Esophagus muscularis mucosa (tissue), 4 donors: Measurements from ENCODE around the gene CCM2L. TPM values are rescaled to one million over a fixed set of nuclear protein-coding genes. Genes with fewer than 3 reads are reported as not detected.

Experiments used
- DNase-seq: peaks from one replicate; pipeline ENCODE4 v3.0.0-alpha.2; 2017; ENCODE audit errors: extremely low spot score
- H3K27ac ChIP-seq, 4 donors: fragments of 200-600 bp; sonication (generic); replicated peaks in 1 of 4; 1 replicate in 3 of 4; 2 replicates in 1 of 4; pipeline ENCODE4 v1.5.1; 2016 to 2019; ENCODE audit warnings: mild to moderate bottlenecking in 1 of 4
- H3K27me3 ChIP-seq, 4 donors: fragments of 200-600 bp; sonication (generic); one replicate each; pipeline versions ENCODE4 v1.5.1 to v1.6.0; 2016 to 2019
- H3K36me3 ChIP-seq, 4 donors: fragments of 200-600 bp; sonication (generic); one replicate each; pipeline ENCODE4 v1.5.1; 2016 to 2019
- H3K4me1 ChIP-seq, 4 donors: fragments of 200-600 bp; sonication (generic); one replicate each; pipeline ENCODE4 v1.5.1; 2016 to 2019
- H3K4me3 ChIP-seq, 4 donors: fragments of 200-600 bp; sonication (generic); 1 replicate in 2 of 4; 2 replicates in 2 of 4; pipeline ENCODE4 v1.5.1; 2016 to 2019; ENCODE audit warnings: mild to moderate bottlenecking in 4 of 4, moderate library complexity in 1 of 4
- H3K9me3 ChIP-seq, 4 donors: fragments of 200-600 bp; sonication (generic); 1 replicate in 3 of 4; 2 replicates in 1 of 4; pipeline ENCODE4 v1.5.1; 2016 to 2019
- EP300 ChIP-seq: sonication (generic); formaldehyde crosslinking; IDR thresholded peaks from one replicate; pipeline ENCODE4 v1.6.1; 2017; ENCODE audit warnings: antibody characterized with exemption
- POLR2A ChIP-seq: fragments of 450-650 bp; IDR thresholded peaks from one replicate; pipeline ENCODE4 v1.6.1; 2017; ENCODE audit warnings: antibody characterized with exemption, moderate library complexity, mild to moderate bottlenecking, low read depth
- POLR2AphosphoS5 ChIP-seq, 2 donors: sonication (generic); formaldehyde crosslinking; IDR thresholded peaks; one replicate each; pipeline ENCODE4 v1.6.1; 2017; ENCODE audit warnings: antibody characterized with exemption in 2 of 2
- WGBS: methylation state at CpG from one replicate; pipeline ENCODE4 v1.1.5; 2018; 5-methylcytosine and 5-hydroxymethylcytosine counted together
- intact Hi-C: fragments of 100-400 bp; cut with DNase I; formaldehyde crosslinking; loops from one replicate; pipeline ENCODE4 v1.15.1; 2023
- total RNA-seq, 4 donors: library from RNA; depleted of rRNA; stranded (reverse); fragments of >200 nt; gene quantifications; one replicate each; pipeline versions ENCODE4 v1.1.0 to v1.2.1, GENCODE V29; 2016
- TF ChIP-seq, protein P1 (sequence below), 3 experiments: fragments of 200-600 bp in 2 of 3; fragments of 450-650 bp in 1 of 3; sonication (generic) in 2 of 3; IDR thresholded peaks; one replicate each; pipeline ENCODE4 v1.5.1; 2017 to 2019; ENCODE audit warnings: antibody characterized with exemption in 3 of 3, mild to moderate bottlenecking in 2 of 3, moderate library complexity in 1 of 3

CCM2L gene
- total RNA-seq, 4 donors from 2014 or later, result 6.0 to 12.1 (median 10.4) TPM

DNA sequence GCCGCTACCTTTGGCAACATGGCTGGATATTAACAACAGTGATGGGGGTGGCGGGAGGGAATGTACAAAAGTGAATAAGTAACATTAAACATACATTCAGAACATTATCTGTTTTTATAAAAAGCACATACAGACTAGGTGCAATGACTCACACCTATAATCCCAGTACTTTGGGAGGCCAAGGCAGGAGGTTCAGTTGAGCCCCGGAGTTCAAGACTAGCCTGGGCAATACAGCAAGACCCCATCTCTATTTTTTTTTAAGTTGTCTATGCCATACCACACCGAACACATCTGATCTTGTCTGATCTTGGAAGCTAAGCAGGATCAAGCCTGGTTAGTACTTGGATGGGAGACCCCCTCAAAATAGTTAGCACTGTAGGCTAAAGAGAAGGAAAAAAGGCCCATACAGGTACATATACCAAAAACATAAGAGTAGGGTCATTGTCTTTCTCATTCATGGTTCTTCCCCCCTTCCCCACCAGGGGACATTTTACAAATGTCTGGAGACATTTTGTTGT lies 40.1 kb downstream of the CCM2L start:
- intact Hi-C loops, result no loop called here
- no peak for DNase-seq
- peaks cover 9 to 22% (median 15%) of the 10 kb centered on the region in 4 donors for H3K4me1 ChIP-seq
- H3K27me3 ChIP-seq, result peaks cover 0 to 91% (median 22%) of the 10 kb centered on the region in 4 donors
- H3K27ac ChIP-seq, result no peak overlapping the region
- H3K9me3 ChIP-seq, result no peaks in the 10 kb centered on the region
- WGBS, result 94% methylated on average over 4 of the region's 4 CpGs
- no peak overlapping the region for H3K4me3 ChIP-seq
- no peaks in the 10 kb centered on the region for H3K36me3 ChIP-seq
- no peak for TF ChIP-seq POLR2AphosphoS5 (IDR thresholded peaks at IDR 0.05)

DNA sequence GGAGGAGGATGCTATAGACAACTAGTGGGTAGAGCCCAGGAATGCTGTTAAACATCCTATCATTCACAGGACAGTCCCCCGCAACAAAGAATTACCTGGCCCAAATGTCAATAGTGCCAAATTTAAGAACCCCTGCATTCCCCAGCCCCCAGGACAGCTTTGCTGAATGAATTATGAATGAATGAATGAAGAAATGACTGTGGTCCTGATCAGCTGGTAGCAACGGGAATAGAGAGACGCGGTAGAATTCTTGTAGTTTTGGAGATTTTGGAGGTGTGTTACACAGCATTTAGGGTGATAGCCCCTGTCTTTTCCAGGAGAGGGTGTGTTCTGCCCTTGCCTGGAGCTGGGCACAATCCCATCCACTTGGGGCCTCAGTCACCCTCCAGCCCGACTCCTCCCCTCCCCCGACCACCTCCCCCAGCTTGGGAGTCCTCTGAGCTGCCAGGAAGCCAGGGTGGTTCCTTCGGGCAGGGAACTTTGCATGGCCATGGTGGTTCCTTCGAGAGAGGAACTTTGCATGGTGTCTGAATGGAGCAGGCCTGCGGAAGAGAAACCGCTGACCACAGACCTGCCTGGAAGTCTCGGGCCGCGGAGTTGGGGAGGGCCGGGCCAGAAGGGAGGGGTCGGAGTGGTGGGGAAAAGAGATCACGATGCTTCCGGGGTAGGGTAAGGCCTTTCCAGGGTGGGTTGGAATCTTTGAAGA lies 40.8 kb downstream of the CCM2L start:
- no peaks in the 10 kb centered on the region for H3K9me3 ChIP-seq
- peak overlapping the region in 2 of 4 donors; percentile 40 to 53 for H3K4me3 ChIP-seq
- no peak for DNase-seq
- H3K27me3 ChIP-seq, result peaks cover 0 to 91% (median 22%) of the 10 kb centered on the region in 4 donors
- intact Hi-C loops, result no loop called here
- peak overlapping the region in 3 of 4 donors; percentile 50 to 67 (median 52) for H3K27ac ChIP-seq
- peaks cover 9 to 22% (median 15%) of the 10 kb centered on the region in 4 donors for H3K4me1 ChIP-seq
- 33% methylated on average over 10 of the region's 17 CpGs for WGBS
- no peak for TF ChIP-seq EP300
- TF ChIP-seq, protein P1, sequence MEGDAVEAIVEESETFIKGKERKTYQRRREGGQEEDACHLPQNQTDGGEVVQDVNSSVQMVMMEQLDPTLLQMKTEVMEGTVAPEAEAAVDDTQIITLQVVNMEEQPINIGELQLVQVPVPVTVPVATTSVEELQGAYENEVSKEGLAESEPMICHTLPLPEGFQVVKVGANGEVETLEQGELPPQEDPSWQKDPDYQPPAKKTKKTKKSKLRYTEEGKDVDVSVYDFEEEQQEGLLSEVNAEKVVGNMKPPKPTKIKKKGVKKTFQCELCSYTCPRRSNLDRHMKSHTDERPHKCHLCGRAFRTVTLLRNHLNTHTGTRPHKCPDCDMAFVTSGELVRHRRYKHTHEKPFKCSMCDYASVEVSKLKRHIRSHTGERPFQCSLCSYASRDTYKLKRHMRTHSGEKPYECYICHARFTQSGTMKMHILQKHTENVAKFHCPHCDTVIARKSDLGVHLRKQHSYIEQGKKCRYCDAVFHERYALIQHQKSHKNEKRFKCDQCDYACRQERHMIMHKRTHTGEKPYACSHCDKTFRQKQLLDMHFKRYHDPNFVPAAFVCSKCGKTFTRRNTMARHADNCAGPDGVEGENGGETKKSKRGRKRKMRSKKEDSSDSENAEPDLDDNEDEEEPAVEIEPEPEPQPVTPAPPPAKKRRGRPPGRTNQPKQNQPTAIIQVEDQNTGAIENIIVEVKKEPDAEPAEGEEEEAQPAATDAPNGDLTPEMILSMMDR (IDR thresholded peaks at IDR 0.05), result no peak
- no peak for TF ChIP-seq POLR2AphosphoS5 (IDR thresholded peaks at IDR 0.05)
- TF ChIP-seq POLR2A, result no peak
- H3K36me3 ChIP-seq, result no peaks in the 10 kb centered on the region

DNA sequence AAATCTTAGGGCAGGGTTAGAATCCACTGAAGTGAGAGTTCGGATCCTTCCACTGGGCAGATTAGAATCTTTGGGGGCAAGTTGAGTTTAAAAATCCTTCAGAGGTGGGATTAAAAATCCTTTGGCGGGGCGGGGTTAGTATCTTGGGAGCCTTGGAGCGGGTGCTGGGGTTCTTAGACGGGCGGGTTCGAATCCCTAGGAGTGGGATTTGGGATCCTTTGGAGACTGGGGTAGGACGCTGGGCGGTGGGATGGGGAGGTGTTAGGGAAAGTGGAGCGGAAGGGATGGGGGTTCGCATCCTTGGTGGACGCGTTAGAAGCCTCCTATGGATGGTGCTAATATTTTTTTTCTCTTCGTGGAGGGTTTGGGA lies 41.5 kb downstream of the CCM2L start:
- Histone ChIP-seq H3K36me3 (no peaks in the 10 kb centered on the region), H3K27me3 (peaks cover 0 to 92% (median 22%) of the 10 kb centered on the region in 4 donors), H3K4me3 (peak overlapping the region in 3 of 4 donors; percentile 40 to 53 (median 40)), H3K27ac (peak overlapping the region in 3 of 4 donors; percentile 50 to 67 (median 52)), H3K9me3 (no peaks in the 10 kb centered on the region), H3K4me1 (peaks cover 9 to 22% (median 15%) of the 10 kb centered on the region in 4 donors)
- TF ChIP-seq EP300 (no peak), POLR2A (no peak), POLR2AphosphoS5 (IDR thresholded peaks at IDR 0.05) (no peak)
- TF ChIP-seq, protein P1 (IDR thresholded peaks at IDR 0.05), result no peak
- no peak for DNase-seq
- intact Hi-C loops, result no loop called here
- 6% methylated on average over 14 of the region's 14 CpGs for WGBS

DNA sequence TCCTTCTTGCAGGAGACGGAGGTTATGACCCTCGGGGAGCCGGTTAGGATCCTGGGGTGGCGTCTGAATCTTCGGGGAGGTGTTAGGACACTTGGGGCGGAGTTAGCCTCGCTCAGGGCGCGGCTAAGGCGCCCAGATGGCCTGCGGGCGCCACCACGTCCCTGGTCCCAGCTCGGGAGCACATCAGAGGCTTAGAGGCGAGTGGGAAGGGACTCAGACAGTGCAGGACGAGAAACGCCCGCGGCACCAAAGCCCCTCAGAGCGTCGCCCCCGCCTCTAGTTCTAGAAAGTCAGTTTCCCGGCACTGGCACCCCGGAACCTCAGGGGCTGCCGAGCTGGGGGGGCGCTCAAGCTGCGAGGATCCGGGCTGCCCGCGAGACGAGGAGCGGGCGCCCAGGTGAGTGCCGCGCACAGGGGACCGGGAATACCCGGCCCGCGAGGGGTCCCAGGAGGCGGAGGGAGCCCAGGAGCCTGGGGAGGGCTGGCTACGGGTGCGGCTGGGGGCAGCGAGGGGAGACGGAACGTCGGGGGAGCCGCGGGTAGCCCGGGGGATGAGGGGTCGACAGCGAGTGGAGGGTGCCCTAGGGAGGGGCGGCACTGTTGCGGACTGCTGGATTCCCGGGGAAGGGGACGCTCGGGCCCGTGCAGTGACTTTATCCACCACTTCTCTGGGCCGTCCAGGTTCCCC lies 42.0 kb downstream of the CCM2L start, which contains the start of gene HCK:
TSS of gene HCK (plus strand) at position 153 of the 688 bp plus-strand sequence.
- Histone ChIP-seq H3K4me3 (peak within 1 kb of the TSS; percentile 40 to 53 (median 42)), H3K27me3 (peaks cover 0 to 92% (median 22%) of the 10 kb centered on the region in 4 donors), H3K4me1 (peaks cover 9 to 22% (median 15%) of the 10 kb centered on the region in 4 donors), H3K9me3 (no peaks in the 10 kb centered on the region), H3K36me3 (no peaks in the 10 kb centered on the region), H3K27ac (peak within 1 kb of the TSS in 3 of 4 donors; percentile 67 to 71 (median 70))
- WGBS, result 0% methylated on average over 17 of the region's 58 CpGs
- intact Hi-C loops, result no loop called here
- TF ChIP-seq EP300 (no peak), POLR2A (no peak), POLR2AphosphoS5 (IDR thresholded peaks at IDR 0.05) (peak in 1 of 2 donors; percentile 12)
- no peak for DNase-seq

DNA sequence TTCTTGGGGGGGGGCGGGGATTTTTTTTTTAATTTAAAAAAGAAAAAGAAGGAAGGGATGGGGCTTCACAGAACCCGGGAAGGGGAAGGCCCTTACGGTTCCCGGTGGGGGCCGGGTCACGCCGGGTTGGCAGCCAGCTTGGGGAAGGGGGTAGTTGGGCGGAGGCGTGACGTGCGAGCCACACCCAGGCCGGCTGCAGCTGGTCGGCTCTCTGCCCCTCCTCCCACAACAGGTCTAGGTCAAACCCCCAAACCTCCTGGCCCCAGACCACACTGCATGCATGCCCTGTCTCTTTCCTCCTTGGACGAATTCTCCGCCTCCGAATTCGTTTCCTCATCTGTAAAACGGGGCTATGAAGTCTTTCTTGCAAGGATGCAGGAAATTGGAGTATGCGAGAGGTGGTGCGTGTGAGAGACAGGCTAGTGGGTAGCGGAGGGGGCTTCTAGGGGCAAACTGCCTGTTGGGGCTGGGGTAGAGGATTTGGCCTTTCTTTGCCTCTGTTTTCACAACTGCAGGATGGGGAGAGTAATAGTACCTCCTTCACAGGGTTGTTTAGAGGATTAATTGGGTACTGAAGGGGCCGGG lies 42.6 kb downstream of the CCM2L start:
- TF ChIP-seq EP300 (no peak), POLR2AphosphoS5 (IDR thresholded peaks at IDR 0.05) (no peak), POLR2A (no peak)
- TF ChIP-seq, protein P1 (IDR thresholded peaks at IDR 0.05), result no peak
- Histone ChIP-seq H3K4me1 (peaks cover 9 to 22% (median 15%) of the 10 kb centered on the region in 4 donors), H3K27me3 (peaks cover 0 to 96% (median 22%) of the 10 kb centered on the region in 4 donors), H3K36me3 (no peaks in the 10 kb centered on the region), H3K27ac (peak overlapping the region in 1 of 4 donors; percentile 71), H3K9me3 (no peaks in the 10 kb centered on the region), H3K4me3 (peak overlapping the region; percentile 40 to 53 (median 42))
- WGBS, result 18% methylated on average over 21 of the region's 22 CpGs
- DNase-seq, result no peak
- intact Hi-C loops, result no loop called here
